ENCODE measurements around the gene VPS37C.

Gene VPS37C

GRCh38 chr11:61195719-61196118 lies 34.5 kb upstream of the VPS37C start:
- no peak for DNase-seq (ENCODE audit: insufficient read length, low spot score)
- TF ChIP-seq CTCF (IDR thresholded peaks at IDR 0.05; ENCODE audit: insufficient read depth, missing control alignments): no peak
- no peak for FAIRE-seq

- no peak for TF ChIP-seq CTCF (IDR thresholded peaks at IDR 0.05; ENCODE audit: insufficient read depth, missing control alignments)
- no peak for FAIRE-seq
- no peak for DNase-seq (ENCODE audit: insufficient read length, low spot score)
Observed at GRCh38 chr11:61194981-61195695, 33.9 kb upstream of the VPS37C start.

GRCh38 chr11:61194169-61194671 lies 33.0 kb upstream of the VPS37C start:
- no peak for TF ChIP-seq CTCF (IDR thresholded peaks at IDR 0.05; ENCODE audit: insufficient read depth, missing control alignments)
- FAIRE-seq (no peak), DNase-seq (ENCODE audit: insufficient read length, low spot score) (no peak)

- no peak for DNase-seq (ENCODE audit: insufficient read length, low spot score)
- no peak for TF ChIP-seq CTCF (IDR thresholded peaks at IDR 0.05; ENCODE audit: insufficient read depth, missing control alignments)
- FAIRE-seq: no peak
Observed at GRCh38 chr11:61193596-61193995, 32.4 kb upstream of the VPS37C start.

- DNase-seq (ENCODE audit: insufficient read length, low spot score) (no peak), FAIRE-seq (no peak)
- no peak for TF ChIP-seq CTCF (IDR thresholded peaks at IDR 0.05; ENCODE audit: insufficient read depth, missing control alignments)
Observed at GRCh38 chr11:61189933-61190332, 28.7 kb upstream of the VPS37C start.

GRCh38 chr11:61187505-61188130 lies 26.4 kb upstream of the VPS37C start:
- TF ChIP-seq CTCF (IDR thresholded peaks at IDR 0.05; ENCODE audit: insufficient read depth, missing control alignments): peak; percentile 96
- FAIRE-seq (no peak), DNase-seq (ENCODE audit: insufficient read length, low spot score) (peak; percentile 70)

GRCh38 chr11:61186504-61186903 lies 25.3 kb upstream of the VPS37C start:
- no peak for TF ChIP-seq CTCF (IDR thresholded peaks at IDR 0.05; ENCODE audit: insufficient read depth, missing control alignments)
- no peak for DNase-seq (ENCODE audit: insufficient read length, low spot score)
- FAIRE-seq: no peak

All from D721Med (cell line).